HFFc6 (cell line): Measurements from ENCODE around the gene GGA1. TPM values are rescaled to one million over a fixed set of nuclear protein-coding genes. Genes with fewer than 3 reads are reported as not detected.
A peak's percentile ranks its signal among the peaks of the same experiment; 100 is the strongest.
"Not testable (repeated sequence)": the region's sequence is repeated elsewhere in the genome, so short reads cannot be mapped to it uniquely, and the experiment has no call there.

Source experiments
- DNase-seq: peaks from one replicate; pipeline ENCODE4 v3.0.0-alpha.2; 2018
- H3K27ac Mint-ChIP-seq: 2 replicates; pipeline ENCODE4 v1.8.0; 2020; ENCODE audit warnings: mild to moderate bottlenecking, mixed read lengths
- H3K27me3 Mint-ChIP-seq: 2 replicates; pipeline ENCODE4 v1.8.0; 2021; ENCODE audit warnings: mild to moderate bottlenecking, moderate library complexity, mixed read lengths; ENCODE audit not compliant: insufficient read depth
- H3K36me3 Mint-ChIP-seq: 2 replicates; pipeline ENCODE4 v1.8.0; 2021; ENCODE audit warnings: low read depth, mixed read lengths
- H3K4me1 Mint-ChIP-seq: 2 replicates; pipeline ENCODE4 v1.8.0; 2020; ENCODE audit warnings: low read depth, mixed read lengths
- H3K4me3 Mint-ChIP-seq: 2 replicates; pipeline ENCODE4 v1.8.0; 2020; ENCODE audit warnings: mild to moderate bottlenecking, moderate library complexity, mixed read lengths
- H3K9me3 Mint-ChIP-seq: 2 replicates; pipeline ENCODE4 v1.8.0; 2020; ENCODE audit warnings: mild to moderate bottlenecking, mixed read lengths
- total RNA-seq, 6 experiments: library from RNA; stranded (reverse); fragmentation: NEBNext Ultra II Directional; extraction: Animal tissue kit (Norgen Biotek cat#: 25700); gene quantifications; 2 replicates in 1 of 6; 3 replicates in 5 of 6; pipeline ENCODE4 v1.2.3, GENCODE V29; 2021
- TF ChIP-seq, protein P1 (sequence below): fragments of 200-600 bp; sonication (generic); IDR thresholded peaks from 2 replicates; pipeline ENCODE4 v1.5.0; 2021; ENCODE audit warnings: antibody characterized with exemption, mild to moderate bottlenecking

The GGA1 gene
- total RNA-seq, 6 experiments from 2014 or later, result 37.5 to 45.4 (median 41.5) TPM

DNA sequence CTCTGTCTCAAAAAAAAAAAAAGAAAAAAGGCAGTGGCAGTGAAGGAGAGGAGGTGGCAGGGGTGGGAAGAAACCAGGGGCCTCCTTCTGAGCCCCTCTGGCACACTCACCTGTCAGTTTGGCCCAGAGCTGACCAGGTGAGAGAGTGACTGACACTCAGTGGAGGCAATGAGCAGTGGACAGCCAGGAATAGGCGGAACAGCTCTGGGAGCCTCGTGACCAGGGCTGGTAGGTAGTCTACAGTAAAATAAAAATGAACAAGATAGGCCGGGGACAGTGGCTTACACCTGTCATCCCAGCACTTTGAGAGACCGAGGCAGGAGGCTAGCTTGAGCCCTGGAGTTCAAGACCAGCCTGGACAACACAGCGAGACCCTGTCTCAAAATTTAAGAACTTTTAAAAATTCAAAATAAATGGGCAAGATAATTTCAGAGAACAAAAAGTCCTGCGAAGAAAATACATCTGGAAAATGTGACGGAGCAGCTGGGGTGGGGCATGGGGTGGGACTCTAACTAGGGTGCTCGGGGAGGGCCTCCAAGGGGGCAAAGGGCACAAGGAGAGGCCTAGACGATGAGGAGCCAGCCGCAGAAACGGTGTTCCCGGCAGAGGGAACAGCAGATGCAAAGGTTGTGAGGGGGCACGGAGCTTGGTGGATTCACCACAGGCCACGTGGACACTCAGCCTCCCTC is 46.1 kb downstream of the GGA1 start:
- Mint-ChIP-seq H3K36me3 (no peaks in the 10 kb centered on the region), H3K27me3 (no peaks in the 10 kb centered on the region), H3K4me1 (peaks cover 12% of the 10 kb centered on the region), H3K27ac (no peak overlapping the region; the same call in 1 of the 2 replicates), H3K9me3 (no peaks in the 10 kb centered on the region), H3K4me3 (no peak overlapping the region)
- DNase-seq, result no peak
- TF ChIP-seq, protein P1, sequence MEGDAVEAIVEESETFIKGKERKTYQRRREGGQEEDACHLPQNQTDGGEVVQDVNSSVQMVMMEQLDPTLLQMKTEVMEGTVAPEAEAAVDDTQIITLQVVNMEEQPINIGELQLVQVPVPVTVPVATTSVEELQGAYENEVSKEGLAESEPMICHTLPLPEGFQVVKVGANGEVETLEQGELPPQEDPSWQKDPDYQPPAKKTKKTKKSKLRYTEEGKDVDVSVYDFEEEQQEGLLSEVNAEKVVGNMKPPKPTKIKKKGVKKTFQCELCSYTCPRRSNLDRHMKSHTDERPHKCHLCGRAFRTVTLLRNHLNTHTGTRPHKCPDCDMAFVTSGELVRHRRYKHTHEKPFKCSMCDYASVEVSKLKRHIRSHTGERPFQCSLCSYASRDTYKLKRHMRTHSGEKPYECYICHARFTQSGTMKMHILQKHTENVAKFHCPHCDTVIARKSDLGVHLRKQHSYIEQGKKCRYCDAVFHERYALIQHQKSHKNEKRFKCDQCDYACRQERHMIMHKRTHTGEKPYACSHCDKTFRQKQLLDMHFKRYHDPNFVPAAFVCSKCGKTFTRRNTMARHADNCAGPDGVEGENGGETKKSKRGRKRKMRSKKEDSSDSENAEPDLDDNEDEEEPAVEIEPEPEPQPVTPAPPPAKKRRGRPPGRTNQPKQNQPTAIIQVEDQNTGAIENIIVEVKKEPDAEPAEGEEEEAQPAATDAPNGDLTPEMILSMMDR, result no peak

DNA sequence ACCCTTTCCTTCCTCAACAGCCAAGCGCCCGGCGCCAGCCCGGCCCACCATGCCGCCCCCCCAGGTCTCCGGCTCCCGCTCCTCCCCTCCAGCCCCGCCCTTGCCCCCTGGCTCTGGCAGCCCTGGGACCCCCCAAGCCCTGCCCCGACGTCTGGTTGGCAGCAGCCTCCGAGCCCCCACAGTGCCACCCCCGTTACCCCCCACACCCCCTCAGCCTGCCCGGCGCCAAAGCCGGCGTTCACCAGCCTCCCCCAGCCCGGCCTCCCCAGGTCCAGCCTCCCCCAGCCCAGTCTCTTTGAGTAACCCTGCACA is 46.6 kb downstream of the GGA1 start:
- H3K27ac Mint-ChIP-seq, result no peak overlapping the region
- H3K9me3 Mint-ChIP-seq, result no peaks in the 10 kb centered on the region
- H3K4me1 Mint-ChIP-seq, result peaks cover 17% of the 10 kb centered on the region
- DNase-seq, result no peak
- no peaks in the 10 kb centered on the region for H3K36me3 Mint-ChIP-seq
- TF ChIP-seq, protein P1, result no peak
- H3K4me3 Mint-ChIP-seq, result no peak overlapping the region
- H3K27me3 Mint-ChIP-seq, result no peaks in the 10 kb centered on the region

DNA sequence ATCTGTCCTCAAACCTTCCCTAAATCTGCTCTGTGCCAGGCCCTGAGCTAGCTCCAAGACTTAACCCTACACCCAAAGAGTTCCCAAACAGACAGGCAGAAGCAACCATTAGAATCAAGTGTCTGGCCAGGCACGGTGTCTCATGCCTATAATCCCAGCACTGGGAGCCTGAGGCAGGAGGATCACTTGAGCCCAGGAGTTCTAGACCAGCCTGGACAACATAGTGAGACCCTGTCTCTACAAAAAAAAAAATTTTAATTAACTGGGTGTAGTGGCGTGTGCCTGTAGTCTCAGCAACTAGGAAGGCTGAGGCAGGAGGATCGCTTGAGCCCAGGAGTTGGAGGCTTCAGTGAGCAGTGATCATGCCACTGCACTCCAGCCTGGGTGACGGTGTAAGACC is 47.9 kb downstream of the GGA1 start:
- not testable (repeated sequence) for H3K27me3 Mint-ChIP-seq, H3K4me3 Mint-ChIP-seq, DNase-seq, H3K36me3 Mint-ChIP-seq, H3K9me3 Mint-ChIP-seq
- Mint-ChIP-seq H3K4me1 (peaks cover 31% of the 10 kb centered on the region), H3K27ac (peak overlapping the region; percentile 16; the same call in 1 of the 2 replicates)

DNA sequence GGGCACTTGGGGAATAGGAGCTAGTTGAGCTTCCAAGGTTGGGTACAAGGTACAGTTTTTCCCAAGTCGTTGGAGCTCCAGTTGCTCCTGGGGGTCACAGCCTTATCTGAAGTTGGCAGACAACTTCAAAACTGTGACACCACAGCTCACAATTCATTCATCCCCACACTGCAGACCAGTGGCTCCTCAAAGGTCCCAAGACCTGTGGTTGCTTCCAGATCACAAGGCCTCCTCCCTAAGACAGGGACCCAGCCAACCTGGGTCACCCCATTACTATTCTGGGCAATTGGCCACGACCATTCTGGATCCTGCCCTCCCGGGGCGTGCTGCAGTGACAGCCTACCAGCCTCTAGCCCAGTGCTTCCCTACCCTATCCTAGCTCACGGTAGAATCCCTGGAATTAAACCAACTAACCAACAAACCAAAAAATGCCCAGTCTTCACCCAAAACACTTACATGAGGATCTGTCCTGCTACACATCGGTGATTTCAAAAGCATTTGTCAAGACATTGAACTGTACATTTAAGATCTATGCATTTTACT is 49.0 kb downstream of the GGA1 start:
- no peaks in the 10 kb centered on the region; the same call in 1 of the 2 replicates for H3K27me3 Mint-ChIP-seq
- H3K27ac Mint-ChIP-seq, result peak overlapping the region; percentile 93
- peaks cover 40% of the 10 kb centered on the region for H3K4me1 Mint-ChIP-seq
- no peaks in the 10 kb centered on the region for H3K36me3 Mint-ChIP-seq
- TF ChIP-seq, protein P1, result no peak
- DNase-seq, result peak; percentile 28
- peak overlapping the region; percentile 92 for H3K4me3 Mint-ChIP-seq
- H3K9me3 Mint-ChIP-seq, result no peaks in the 10 kb centered on the region

DNA sequence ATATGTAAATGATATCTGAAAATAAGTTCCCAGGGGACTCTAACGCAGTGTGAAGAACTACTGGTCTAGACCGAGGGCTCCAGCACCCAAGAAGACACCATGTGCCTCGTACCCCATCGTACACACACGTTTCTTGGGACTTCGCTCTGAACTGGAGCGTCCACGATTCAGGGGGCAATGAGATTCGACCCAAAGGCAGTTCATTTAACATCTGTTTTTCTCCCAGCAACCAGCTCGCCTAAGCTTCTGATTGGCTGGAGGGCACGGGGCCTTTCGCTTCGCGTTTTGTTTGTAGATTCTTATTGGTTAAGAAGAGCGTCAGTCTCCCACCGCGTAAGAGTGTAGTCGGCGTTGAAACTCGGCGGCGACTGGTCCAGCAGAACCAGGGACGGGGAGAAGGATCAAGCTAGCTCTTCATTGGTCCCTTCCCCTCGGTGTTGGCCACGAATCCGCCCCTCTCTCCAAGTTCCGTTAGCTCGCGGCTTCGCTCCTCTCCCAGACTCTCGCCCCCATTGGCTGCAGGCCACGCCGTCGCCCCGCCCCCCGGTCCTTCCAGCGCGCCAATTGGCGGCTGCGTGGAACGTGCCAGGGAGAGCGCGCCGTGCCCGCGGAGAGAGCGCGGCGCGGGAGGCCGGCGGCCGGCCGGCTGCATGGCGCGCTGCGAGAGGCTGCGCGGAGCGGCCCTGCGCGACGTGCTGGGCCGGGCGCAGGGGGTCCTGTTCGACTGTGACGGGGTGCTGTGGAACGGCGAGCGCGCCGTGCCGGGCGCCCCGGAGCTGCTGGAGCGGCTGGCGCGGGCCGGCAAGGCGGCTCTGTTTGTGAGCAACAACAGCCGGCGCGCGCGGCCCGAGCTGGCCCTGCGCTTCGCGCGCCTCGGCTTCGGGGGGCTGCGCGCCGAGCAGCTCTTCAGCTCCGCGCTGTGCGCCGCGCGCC is 49.8 kb downstream of the GGA1 start, which contains the start of gene PDXP:
Gene PDXP (plus strand): TSS at position 591 of the 933 bp plus-strand sequence. CDS start 60 bp downstream, at position 651.
- peak within 1 kb of the TSS; percentile 97 for H3K27ac Mint-ChIP-seq
- H3K9me3 Mint-ChIP-seq, result no peaks in the 10 kb centered on the region
- no peaks in the 10 kb centered on the region; the same call in 1 of the 2 replicates for H3K27me3 Mint-ChIP-seq
- peak; percentile 100 for DNase-seq
- peaks cover 40% of the 10 kb centered on the region for H3K4me1 Mint-ChIP-seq
- H3K36me3 Mint-ChIP-seq, result no peaks in the 10 kb centered on the region
- peak within 1 kb of the TSS; percentile 92 for H3K4me3 Mint-ChIP-seq
- TF ChIP-seq, protein P1, result no peak
